Pons (tissue), 1 donor: ENCODE measurements around the gene CD6.
A peak's percentile ranks its signal among the peaks of the same experiment; 100 is the strongest.

Source experiments
- DNase-seq: peaks from one replicate; pipeline ENCODE4 v3.0.0-alpha.2; 2016; ENCODE audit warnings: low spot score

The CD6 gene

DNA sequence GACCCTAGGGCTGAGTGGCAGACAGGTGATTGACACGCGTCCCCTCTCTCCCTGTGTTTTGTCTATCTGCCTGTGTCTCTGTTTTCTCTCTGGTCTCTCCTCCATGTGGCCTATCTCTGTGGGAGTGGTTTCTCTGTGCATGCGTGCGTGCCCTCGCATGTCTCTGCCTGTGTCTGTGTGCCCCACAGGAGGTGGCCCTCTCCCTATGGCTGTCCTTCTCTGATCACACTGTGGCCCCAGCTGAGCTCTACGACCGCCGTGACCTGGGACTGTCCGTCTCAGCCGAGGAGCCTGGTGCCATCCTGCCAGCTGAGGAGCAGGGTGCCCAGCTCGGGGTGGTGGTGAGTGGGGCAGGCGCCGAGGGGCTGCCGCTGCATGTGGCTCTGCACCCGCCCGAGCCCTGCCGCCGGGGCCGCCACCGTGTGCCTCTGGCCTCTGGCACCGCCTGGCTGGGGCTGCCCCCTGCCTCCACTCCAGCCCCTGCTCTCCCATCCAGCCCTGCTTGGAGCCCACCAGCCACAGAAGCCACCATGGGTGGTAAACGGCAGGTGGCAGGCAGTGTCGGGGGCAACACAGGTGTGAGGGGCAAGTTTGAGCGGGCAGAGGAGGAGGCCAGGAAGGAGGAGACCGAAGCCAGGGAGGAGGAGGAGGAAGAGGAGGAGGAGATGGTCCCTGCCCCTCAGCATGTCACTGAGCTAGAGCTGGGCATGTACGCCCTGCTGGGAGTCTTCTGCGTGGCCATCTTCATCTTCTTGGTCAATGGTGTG lies 35.6 kb upstream of the CD6 start:
- no peak for DNase-seq

- no peak for DNase-seq
These were observed 34.9 kb upstream of the CD6 start for GRCh38 chr11:60936467-60937143.

DNA sequence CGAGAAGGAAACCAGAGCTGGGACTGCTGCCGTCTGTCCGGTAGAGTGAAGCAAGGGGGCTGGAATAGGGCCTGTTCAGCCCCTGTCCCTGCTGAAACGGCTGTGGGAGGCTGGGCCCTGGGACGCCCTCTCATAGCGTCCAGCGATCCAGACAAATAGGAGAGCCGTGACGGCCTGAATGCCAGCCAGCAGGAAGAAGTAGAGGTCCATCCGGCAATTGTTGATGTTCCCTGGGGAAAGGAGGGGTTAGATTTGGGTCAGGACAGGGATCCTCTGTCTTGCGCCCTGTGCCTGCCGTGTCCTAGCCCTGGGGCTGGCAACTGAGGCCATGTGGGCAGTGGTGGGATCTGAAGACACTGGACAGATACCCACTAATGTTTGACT lies 34.3 kb upstream of the CD6 start:
- DNase-seq, result no peak

GRCh38 chr11:60937811-60938210 lies 33.7 kb upstream of the CD6 start:
- DNase-seq, result no peak

DNA sequence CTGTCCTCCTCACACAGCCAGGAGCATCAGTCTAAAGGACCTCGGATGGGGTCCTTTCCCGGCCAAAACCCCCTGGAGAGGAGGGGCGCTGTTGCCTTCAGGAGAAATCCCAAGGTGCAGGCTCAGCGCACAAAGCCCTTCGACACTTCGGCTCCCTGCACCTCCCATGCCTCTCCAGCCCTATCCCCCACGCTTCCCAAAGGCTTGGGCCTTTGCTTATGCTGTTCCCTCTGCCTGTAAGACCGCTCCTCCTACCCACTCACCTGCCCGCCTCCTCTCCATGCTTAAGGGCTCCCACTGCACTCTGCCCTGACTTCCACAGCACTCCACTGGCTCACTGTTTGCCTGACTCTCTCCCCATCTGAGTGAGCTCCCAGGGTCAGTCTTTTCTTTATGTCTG lies 33.0 kb upstream of the CD6 start:
- DNase-seq, result no peak

DNA sequence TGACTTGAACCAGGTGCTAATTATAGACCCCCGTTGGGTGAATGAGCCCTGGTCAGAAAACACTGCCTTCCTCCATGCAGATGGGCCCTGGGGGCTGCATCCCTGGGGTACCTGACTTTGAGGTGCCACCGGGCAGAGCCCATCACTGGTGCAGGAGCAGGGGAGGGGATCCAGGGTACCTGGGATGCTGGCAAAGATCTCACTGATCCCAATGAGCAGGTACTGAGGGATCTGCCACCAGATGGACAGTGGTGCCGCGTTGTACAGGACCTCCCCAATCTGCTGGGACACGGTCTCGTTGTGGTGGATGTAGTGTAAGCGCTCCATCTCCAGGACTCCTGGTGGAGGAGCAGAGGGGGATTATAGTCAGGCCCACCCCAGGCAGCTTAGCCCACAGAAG lies 32.2 kb upstream of the CD6 start:
- DNase-seq, result no peak

DNA sequence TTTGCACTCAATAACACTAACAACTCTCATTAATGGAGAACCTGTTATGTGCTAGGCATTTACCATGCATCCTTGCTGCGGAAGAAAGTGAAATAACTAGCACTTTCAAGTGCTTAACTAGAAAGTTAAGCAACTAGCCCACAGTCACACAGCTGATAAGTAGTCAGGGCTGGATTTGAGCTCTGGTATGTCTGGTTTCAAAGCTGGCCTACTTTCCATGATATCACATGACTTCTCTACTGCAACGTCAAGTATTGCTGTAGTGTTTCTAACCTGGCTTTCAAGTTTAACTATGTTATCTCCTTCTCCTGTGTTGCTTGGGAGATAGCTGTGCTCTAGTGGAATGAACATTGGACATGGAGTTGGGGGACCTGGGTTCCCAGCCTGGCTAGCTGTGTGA lies 31.6 kb upstream of the CD6 start:
- DNase-seq, result no peak

DNA sequence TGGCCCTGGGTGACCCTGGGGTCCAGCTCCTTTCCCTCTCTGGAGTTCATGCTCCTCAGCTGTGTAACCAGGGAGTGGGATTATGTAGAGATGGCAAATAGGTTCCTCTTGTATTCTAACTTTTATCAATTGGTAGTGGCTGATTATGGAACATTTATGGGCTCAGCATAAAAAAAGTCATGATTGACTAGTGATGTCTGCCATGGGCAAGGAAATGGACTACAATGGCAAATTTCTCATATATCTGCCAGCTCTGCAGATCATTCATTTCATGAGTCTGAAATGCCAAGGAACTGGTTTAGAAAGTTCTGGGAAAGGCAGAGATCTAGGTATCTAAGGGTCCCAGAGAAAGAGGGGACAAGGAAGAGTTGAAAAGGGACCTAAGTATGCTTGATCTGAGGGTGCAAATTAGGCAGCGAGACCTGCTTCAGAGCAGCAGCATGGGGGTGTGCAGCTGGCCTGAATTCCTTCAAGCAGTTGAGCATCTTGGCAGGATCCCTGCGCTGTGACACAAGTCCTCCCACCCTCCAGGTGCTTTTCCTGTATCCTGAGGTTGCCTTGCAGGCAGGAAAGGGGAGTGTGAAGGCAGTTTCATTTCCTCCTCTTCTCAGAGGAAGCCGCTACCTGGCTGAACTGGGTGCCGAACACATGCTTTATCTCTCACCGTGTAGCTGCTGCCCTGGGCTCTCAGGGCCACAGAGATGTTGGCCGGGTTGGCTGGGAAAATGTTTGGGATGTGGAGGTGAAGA lies 29.9 kb upstream of the CD6 start:
- no peak for DNase-seq

DNA sequence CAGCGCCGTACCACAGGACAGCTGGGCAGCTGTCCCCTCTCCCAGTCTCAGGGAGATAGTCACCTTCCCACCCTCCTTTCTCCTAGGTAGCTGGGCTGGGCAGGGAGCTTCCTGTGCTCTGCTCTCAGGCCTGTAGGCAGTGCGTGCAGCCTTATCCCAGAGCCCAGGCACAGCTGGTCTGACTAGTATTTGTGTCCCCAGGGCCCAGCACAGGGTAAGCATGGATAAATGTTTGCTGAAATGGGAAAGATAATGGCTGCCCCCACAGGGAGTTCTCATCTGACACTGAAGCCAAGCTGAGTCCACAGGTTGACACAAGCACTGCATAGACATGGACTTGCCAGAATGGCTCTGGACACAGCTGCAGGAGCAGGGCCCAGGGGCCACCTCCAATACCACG lies 29.3 kb upstream of the CD6 start:
- no peak for DNase-seq

DNA sequence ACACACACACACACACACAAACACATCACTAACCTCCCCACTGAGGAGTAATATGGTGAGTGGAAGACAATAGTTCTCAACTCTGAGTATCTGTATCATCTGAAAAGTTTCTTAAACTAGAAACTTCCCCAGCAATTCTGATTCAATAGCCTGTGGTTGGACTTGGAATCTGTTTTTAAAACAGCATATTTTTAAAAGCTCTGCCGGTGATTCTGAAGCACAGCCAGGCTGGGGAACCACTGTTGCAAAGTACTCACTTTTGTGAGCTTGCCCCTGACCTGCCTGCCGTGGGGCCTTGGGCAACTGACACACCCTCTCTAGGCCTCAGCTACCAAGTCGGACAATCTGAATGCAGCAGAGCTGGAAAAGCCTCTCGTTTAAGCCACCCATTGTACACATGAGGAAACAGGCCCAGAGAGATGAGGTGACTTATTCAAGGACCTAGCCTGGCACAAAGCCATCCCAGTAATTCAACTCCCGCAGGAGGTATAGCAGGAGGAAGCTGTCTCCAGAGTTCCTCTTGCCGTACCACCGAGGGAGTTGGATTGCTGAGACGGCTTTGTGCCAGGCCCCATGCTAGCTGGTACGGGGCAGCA lies 28.4 kb upstream of the CD6 start:
- no peak for DNase-seq

DNA sequence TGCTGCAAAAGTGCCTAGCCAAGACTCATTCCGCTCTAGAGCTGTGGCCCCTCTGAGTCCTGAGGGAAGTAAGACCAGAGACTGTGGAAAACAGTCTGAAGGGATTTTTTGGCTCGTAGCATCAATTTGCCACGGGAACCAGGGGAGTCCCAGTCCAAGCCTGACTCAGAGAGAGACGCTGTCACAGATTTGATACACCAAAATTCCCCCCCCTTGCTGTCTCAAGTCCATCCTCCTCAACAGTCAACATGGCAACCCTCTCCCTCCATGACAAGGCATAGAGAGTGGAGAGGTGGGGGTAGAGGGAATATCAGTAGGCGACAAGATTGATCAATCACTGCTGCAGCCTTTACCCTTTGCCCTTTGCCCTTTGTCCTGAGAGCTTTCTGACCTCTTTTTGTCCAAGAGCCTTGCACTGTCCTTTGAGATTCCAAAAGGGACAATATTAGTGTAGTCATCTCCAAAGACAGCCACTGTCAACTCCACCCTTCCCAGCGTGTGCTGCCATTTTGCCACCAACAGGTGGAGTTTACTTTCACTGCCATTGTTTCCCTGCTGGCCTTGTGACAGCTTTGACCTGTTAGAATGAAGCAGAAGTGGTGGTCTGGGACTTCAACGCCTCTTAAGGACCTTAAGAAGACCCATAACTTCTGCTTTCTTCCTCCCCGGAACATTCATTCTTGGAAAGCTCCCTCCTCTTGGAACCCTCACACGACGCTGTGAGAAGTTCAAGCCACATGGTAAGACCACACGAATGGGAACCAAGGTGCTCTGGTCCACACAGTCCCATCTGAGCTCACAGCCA lies 26.8 kb upstream of the CD6 start:
- no peak for DNase-seq

DNA sequence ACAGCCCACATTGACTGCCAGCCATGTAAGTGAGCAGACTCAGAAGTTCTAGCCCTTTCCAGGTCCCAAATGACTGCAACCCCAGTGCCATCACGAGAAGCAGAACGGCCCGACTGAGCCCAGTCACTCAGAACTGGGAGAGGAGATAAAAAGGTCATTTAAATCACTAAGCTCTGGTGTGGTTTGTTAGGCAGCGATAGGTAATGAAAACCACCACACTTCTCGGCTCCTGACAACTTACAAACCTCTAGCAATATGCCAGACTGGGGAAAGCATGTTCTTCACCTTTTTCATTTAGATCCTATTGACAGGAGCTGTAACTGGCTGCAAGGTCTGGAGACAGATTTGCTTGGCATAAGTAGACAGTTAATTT lies 26.2 kb upstream of the CD6 start:
- DNase-seq, result no peak

DNA sequence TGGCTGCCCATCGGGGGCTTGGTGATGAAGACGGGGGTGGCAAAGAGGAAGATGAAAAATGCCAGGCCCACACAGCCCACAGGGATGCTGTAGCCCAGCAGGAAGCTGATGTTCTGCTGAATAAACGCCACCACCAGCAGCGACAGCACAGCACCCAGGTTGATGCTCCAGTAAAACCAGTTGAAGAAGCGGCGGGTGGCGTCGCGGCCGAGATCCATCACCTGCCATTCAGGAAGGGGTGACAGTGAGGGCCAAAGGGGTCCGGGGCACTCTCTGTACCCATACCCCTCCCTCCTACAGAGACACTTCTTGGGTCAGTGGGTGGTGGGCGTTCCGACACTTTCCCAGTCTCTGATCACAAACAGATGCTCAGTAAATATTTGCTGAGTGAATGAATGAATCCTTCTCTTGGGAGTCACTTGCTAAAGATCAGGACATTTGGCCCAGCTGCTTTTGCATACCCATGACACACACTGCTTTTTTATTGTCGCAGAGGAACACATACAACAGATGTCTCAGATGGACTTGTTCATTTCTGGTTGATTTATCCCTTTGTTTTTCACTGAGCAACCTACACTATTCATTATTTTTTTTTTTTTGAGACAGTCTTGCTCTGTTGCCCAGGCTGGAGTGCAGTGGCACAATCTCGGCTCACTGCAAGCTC lies 24.7 kb upstream of the CD6 start:
- DNase-seq, result no peak

- peak; percentile 53 for DNase-seq
These were observed 23.8 kb upstream of the CD6 start for GRCh38 chr11:60947700-60948099.

DNA sequence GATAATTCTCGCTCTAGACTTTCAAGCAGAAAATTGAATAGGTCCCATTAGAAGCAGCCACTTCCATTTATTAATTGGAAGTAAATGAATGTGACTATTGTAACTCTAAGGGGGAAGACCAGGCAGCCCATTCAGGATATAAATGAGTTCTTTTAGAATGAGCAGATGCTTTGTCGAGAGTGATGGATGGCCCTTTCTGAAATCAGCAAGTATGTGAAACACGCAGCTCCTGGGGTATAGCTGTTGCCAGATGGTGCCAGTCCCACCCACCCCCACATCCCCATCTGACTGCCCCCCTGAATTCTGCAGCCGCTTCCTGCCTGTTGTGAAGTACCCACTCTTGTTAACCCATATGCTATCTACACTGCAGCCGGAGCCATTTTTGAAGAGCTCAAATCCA lies 23.2 kb upstream of the CD6 start:
- peak; percentile 73 for DNase-seq

DNA sequence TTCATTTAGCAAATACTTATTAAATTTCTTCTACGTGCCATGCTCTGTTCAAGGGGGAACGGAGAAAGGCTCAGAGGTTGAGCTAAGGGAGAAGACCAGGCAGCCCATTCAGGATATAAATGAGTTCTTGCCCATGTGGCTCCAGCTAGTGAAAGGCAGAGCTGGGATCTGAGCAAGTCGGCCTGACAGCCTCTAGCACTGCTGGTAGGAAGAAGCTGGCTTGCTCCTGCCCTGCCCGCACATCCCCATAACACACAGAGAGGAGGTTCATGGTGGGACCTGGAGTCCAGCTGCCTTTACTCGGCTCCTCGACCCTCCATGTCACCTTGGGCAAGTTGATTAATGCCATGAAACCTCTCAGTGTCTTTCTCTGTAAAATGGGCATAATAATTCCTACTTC lies 21.5 kb upstream of the CD6 start:
- no peak for DNase-seq

DNA sequence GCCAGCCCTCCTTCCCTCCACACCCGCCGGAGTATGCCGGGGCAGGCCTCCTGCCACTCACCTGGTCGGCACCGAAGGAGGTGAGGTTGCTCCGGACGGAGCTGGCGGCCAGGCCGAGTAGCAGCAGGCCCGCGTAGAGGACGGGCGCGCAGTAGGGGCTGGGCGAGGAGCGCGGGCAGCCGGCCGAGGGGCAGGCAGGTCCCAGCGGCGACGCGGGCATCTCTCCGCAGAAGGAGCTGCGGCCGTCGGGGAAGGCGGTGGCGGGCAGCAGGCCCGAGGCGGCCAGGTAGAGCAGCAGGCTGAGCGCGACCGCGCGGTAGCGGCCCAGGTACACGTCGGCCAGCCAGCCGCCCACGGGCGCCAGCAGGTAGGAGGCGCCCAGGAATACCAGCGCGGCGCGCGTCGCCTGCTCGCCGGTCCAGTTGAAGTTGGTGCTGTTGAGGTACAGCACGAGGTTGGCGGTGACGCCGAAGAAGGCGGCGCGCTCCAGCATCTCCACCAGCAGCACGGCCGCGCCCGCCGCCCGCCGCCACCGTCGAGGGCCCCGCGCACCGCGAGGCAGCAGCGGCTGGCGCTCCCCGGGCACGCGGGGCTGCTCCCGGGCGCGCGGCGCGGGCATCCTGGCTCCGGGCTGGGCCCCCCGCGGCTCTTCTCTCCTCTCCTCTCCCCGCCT lies 20.4 kb upstream of the CD6 start:
- DNase-seq, result no peak

DNA sequence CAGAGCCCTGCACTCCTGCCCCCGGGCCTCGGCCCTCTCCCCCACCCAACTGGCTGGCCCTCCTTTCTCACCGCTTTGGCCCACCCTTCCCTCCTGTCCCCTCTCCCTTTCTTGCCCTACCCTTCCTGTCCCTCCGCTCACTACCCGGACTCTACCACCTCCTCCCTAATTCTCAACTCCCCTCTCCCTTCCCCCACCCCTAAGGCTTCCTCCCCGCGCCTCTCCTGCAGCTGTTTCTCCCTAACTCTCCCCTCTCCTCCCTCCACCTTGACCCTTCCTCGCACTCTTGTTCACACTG lies 19.9 kb upstream of the CD6 start:
- no peak for DNase-seq

DNA sequence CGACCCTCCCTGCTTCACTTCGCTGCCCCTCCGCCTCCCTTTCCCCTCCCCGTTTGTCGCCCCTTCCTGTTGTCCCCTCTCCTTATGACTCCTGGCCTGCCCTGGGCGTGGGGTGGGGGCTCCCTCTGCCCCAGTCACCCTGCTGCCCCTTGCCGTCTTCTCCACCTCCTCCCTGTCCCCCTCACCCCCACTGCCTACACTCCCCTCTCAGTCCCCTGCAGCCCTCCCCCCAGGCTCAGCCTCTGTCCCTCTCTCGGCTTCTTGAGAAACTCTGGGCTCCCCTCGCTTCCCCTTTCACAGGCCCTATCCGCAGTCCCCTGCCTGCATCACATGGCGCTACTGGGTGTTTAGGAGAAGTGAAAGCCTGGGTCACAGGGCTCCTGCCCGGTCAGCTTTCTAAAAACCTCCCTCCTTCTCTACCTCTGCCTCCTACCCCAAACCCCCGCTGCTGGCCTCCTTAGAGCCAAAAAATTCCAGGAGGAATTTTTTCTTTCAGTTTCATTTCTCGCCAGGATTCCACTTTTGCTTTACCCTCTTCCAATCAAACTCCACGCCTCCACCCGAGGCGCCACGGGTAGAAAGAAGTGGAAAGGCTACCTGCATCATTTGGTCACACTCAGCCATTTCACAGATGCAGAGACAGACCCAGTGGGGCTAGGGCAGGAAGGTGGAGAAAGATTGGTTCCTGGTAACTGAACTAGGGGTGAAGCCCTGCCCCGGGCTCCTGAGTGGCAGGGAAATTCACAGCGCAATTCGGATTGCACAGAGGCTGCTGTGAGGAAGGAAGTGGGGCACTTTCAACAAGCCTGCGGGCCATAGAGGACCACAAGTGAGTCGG lies 19.4 kb upstream of the CD6 start, which contains the start of gene SLC15A3:
Gene SLC15A3 (minus strand): TSS at position 273 of the 838 bp plus-strand sequence. CDS start 625 bp downstream, outside the sequence.
- peak; percentile 78 for DNase-seq

DNA sequence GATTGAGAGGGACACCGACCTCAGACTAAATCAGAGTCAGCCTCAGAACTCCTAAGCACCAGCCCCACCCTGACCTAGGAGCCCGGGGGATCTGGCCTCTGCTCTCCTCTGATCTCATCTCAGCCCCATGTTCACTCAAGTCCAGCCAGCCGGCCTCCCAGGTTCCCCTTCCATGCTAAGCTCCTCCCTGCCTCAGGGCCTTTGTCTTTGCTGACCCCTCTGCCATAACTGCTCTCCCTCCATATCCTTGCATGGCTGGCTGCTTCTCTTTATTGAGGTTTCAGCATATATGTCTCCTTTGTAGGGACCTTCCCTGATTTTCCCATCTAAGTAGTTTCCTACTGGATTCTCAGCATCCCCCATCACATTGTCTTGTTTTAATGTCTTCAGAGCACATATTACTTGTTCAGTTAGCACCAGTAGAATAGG lies 18.7 kb upstream of the CD6 start:
- DNase-seq, result no peak
